ENCODE data around the gene NHERF1. TPM values are rescaled to one million over a fixed set of nuclear protein-coding genes. Genes with fewer than 3 reads are reported as not detected.
A peak's percentile ranks its signal among the peaks of the same experiment; 100 is the strongest.

The NHERF1 gene
- total RNA-seq, 1 experiment from 2014 or later: 83.6 TPM

GRCh38 chr17:74740641-74741387 is 7.6 kb upstream of the NHERF1 start:
- no peaks in the 10 kb centered on the region for H3F3A ChIP-seq (ENCODE audit: insufficient read depth, low read depth)
- no peaks in the 10 kb centered on the region for H3K36me3 ChIP-seq (ENCODE audit: low read depth)
- no peak for DNase-seq
- CTCF ChIA-PET: interaction anchor here (0.5 kb wide), 1 partner anchor 127 kb away, joined by 7 read pairs; no protein-coding TSS in a partner anchor
- POLR2A ChIA-PET (ENCODE audit: unreplicated experiment): no interaction called here
- no peak overlapping the region for H3K4me3 ChIP-seq
- no peak overlapping the region for H3K4me2 ChIP-seq
- H4K20me1 ChIP-seq (ENCODE audit: insufficient read depth): no peaks in the 10 kb centered on the region
- no peaks in the 10 kb centered on the region for H3K79me2 ChIP-seq (ENCODE audit: low read depth)
- intact Hi-C loops (cut with micrococcal nuclease; ENCODE audit: unreplicated experiment): loop anchor here (5.0 kb wide), 1 partner anchor 41 kb away; no protein-coding TSS in a partner anchor
- no peaks in the 10 kb centered on the region for H3K9me3 ChIP-seq (ENCODE audit: insufficient read depth, low read depth)
- peaks cover 40% of the 10 kb centered on the region for H3K4me1 ChIP-seq (replicated peaks; ENCODE audit: insufficient read depth)
- H2AFZ ChIP-seq: no peak overlapping the region
- H3K27ac ChIP-seq: no peak overlapping the region
- no peaks in the 10 kb centered on the region for H3K9me2 ChIP-seq (ENCODE audit: insufficient read depth)
- peaks cover 13% of the 10 kb centered on the region for H3K27me3 ChIP-seq (ENCODE audit: insufficient read depth, low read depth)
- BruUV-seq (replicated peaks): no TSS peak
- TF ChIP-seq EZH2 (IDR thresholded peaks at IDR 0.05; ENCODE audit: low read depth) (no peak), CTCF (conservative IDR thresholded peaks at IDR 0.05) (no peak)

- no TSS peak for BruUV-seq (replicated peaks)
- intact Hi-C loops (cut with micrococcal nuclease; ENCODE audit: unreplicated experiment): loop anchor here (5.0 kb wide), 1 partner anchor 40 kb away; no protein-coding TSS in a partner anchor
- Histone ChIP-seq H3K9me2 (ENCODE audit: insufficient read depth) (no peaks in the 10 kb centered on the region), H3K9me3 (ENCODE audit: insufficient read depth, low read depth) (no peaks in the 10 kb centered on the region), H3K4me3 (no peak overlapping the region), H3K79me2 (ENCODE audit: low read depth) (no peaks in the 10 kb centered on the region), H3K4me1 (replicated peaks; ENCODE audit: insufficient read depth) (peaks cover 40% of the 10 kb centered on the region), H4K20me1 (ENCODE audit: insufficient read depth) (no peaks in the 10 kb centered on the region), H2AFZ (no peak overlapping the region), H3F3A (ENCODE audit: insufficient read depth, low read depth) (peaks cover 9% of the 10 kb centered on the region; the same call in 1 of the 2 replicates), H3K27me3 (ENCODE audit: insufficient read depth, low read depth) (peaks cover 6% of the 10 kb centered on the region; the same call in 1 of the 2 replicates), H3K4me2 (peak overlapping the region; percentile 43), H3K36me3 (ENCODE audit: low read depth) (no peaks in the 10 kb centered on the region), H3K27ac (no peak overlapping the region)
- peak; percentile 70 to 78 for DNase-seq
- TF ChIP-seq EZH2 (IDR thresholded peaks at IDR 0.05; ENCODE audit: low read depth) (no peak), CTCF (conservative IDR thresholded peaks at IDR 0.05) (no peak)
- ChIA-PET CTCF (interaction anchor here (0.7 to 0.9 kb wide), 2 partner anchors 11 to 29 kb away, joined by 3 read pairs; no protein-coding TSS in a partner anchor), POLR2A (ENCODE audit: unreplicated experiment) (no interaction called here)
Measured at GRCh38 chr17:74742153-74742515, 6.3 kb upstream of the NHERF1 start.

GRCh38 chr17:74742978-74743545 is 5.4 kb upstream of the NHERF1 start:
- Histone ChIP-seq H3K36me3 (ENCODE audit: low read depth) (no peaks in the 10 kb centered on the region), H3K27me3 (ENCODE audit: insufficient read depth, low read depth) (no peaks in the 10 kb centered on the region), H3K4me2 (no peak overlapping the region), H4K20me1 (ENCODE audit: insufficient read depth) (no peaks in the 10 kb centered on the region), H3K9me3 (ENCODE audit: insufficient read depth, low read depth) (no peaks in the 10 kb centered on the region), H3K9me2 (ENCODE audit: insufficient read depth) (no peaks in the 10 kb centered on the region), H2AFZ (no peak overlapping the region), H3K4me1 (replicated peaks; ENCODE audit: insufficient read depth) (peaks cover 39% of the 10 kb centered on the region), H3K4me3 (no peak overlapping the region), H3F3A (ENCODE audit: insufficient read depth, low read depth) (peaks cover 9% of the 10 kb centered on the region; the same call in 1 of the 2 replicates), H3K79me2 (ENCODE audit: low read depth) (no peaks in the 10 kb centered on the region), H3K27ac (no peak overlapping the region)
- TF ChIP-seq EZH2 (IDR thresholded peaks at IDR 0.05; ENCODE audit: low read depth) (no peak), CTCF (conservative IDR thresholded peaks at IDR 0.05) (no peak)
- ChIA-PET POLR2A (ENCODE audit: unreplicated experiment) (no interaction called here), CTCF (interaction anchor here (0.9 kb wide), 1 partner anchor 28 kb away, joined by 3 read pairs; no protein-coding TSS in a partner anchor)
- intact Hi-C loops (cut with micrococcal nuclease; ENCODE audit: unreplicated experiment): loop anchor here (5.0 kb wide), 1 partner anchor 39 kb away; no protein-coding TSS in a partner anchor
- no TSS peak for BruUV-seq (replicated peaks)
- no peak for DNase-seq
